Body of pancreas (tissue), 4 donors: ENCODE measurements around the gene SAG.

Source experiments
- CTCF ChIP-seq, 7 experiments: fragments of 450-650 bp in 4 of 7; fragments of 200-600 bp in 3 of 7; sonication (generic) in 3 of 7; IDR thresholded peaks; one replicate each; pipeline ENCODE4 v1.5.1; 2016 to 2019; ENCODE audit warnings: antibody characterized with exemption in 7 of 7
- POLR2A ChIP-seq, 3 donors: fragments of 450-650 bp; IDR thresholded peaks; one replicate each; pipeline ENCODE4 v1.6.1; 2016; ENCODE audit warnings: antibody characterized with exemption in 3 of 3, mild to moderate bottlenecking in 2 of 3

- TF ChIP-seq CTCF (IDR thresholded peaks at IDR 0.05) (no peak), POLR2A (IDR thresholded peaks at IDR 0.05) (no peak)
These were observed 34.5 kb upstream of the SAG start for GRCh38 chr2:233273120-233273519.
